GM21447 (cell line): ENCODE data around the gene KIRREL2.

Experiments
- ATAC-seq: cut with Tn5 transposase; IDR thresholded peaks from one replicate; pipeline ENCODE4 v1.9.1; 2021; ENCODE audit not compliant: unreplicated experiment

KIRREL2 gene

GRCh38 chr19:35844482-35845214, 12.1 kb upstream of the KIRREL2 start:
- ATAC-seq: no peak

DNA sequence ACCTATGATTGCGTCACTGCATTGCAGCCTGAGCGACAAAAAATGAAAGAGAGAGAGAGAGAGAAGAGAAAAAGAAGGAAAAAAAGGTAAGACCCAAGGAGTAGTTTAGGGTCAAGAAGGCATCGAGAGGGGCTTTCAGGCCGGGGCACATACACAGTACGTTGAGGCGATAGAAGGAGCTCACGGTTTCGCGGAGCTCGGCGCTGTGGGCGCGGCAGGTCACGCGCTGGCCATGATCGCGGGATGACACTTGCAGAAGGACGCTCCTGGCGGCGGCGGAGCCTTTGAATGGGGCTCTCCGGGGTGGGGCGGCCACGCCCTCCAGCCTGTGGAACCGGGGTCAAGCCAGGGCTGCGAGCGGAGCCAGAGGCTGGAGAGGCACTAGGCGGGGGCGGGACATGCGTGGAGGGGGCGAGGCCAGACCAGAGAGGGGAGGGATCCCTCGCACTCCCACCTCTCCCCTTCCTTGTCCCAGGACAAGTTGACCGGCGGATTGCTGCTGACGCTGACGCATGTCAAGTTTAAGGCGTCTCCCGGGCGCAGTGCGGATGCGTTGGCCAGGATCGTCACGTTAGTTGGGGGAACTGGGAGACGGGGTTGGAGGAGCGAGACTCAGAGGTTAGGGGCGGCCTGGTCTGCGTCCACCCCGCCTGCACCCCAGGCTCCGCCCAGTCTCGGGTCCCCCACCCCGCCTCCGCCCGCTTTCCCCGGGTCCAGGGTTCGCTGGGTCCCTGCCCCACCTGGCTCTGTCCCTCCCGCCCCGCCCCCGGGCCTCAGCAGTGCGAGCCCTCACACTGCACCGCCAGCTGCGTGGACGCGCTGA, 11.3 kb upstream of the KIRREL2 start:
- no peak for ATAC-seq

DNA sequence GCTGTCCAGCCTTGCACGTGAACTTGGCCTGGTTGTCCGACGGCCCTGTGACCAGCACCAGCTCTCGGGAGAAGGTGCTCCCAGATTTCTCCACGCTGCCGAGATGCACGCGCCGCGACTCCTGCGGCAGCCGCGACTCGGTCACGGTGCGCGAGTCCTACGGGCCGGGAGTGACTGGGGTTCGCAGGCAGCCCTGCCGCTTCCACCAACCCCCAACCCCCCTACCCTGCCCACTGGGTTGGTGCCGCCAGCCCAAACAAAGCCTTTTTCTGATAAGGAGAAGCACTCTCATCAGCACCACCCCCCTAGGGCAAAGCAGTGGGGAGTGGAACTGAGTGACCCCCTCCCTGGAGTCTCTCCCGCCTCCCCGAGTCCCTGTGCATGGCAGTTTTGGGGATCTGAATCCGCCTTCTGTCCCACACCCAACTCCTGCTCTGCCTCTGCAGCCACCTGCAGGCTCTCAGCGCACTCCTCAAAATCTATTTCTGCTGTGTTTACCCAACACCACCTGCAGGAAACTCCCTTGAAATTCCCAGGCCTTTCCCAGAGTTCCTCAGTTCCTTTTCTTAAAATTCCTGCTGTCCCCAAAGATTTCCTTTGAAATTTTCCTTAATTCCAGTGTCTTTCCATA, 10.6 kb upstream of the KIRREL2 start:
- no peak for ATAC-seq

DNA sequence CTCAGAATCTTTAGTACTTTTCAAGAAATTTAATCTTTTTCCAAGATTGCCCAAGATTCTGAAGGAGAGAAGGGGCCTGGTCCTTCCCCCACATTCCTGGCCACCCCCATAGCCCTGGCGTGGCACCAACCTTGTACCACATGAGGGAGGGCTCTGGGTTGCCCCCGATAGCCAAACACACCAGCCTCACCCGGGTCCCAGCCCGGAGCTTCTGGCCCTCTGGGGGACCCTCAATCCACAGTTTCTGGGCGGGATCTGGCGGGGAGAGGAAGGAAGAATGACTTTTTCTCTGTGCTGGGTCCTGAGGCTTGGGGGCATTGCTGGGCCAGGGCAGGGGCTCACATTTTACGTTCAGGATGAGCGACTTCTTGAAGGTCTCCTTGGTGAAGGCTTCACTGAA, 8.8 kb upstream of the KIRREL2 start:
- no peak for ATAC-seq

DNA sequence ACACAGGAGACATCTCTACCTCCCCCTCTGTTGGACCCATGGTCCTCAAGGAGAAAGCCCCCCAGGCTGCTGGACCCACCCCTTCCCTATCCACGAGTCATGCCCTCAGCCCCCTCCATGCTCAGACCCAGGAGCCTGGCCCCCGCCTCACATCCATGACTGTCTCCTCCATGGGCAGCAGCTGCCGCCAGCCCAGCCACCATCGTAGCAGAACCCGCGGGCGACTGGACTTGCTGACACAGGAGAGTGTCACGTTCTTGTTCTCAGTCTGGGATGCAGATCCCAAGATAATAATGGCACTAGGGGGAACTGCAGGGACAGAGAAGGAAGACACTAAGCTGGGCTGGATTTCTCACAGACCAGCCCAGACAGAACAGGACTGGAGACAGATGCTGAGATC, 8.2 kb upstream of the KIRREL2 start:
- ATAC-seq: no peak

DNA sequence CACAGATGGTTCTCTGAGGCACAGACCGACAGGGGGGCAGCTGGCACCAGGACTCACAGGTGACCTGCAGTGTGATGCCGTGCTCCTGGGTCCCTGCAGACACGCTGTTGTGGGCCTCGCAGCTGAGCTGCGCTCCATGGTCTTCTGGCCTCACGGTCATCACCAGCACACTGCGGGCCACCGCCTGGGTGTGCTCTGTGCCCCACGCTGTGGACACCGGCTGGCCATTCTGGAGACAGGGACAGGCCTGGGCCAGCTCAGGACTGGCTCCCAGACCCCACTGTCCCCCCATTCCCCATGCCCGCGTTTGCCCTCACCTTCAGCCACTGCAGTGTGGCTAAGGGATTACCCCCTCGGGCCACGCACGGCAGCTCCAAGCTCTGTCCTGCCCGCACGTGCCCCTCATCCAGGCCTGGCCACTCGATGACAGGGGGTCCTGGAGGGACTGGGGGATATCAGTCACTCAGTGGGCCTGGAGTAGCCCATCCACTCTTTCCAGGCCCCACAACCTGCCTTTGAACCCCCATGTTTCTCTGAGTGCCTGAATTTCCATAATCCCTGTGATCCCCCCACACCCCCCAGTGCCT, 7.7 kb upstream of the KIRREL2 start:
- no peak for ATAC-seq

DNA sequence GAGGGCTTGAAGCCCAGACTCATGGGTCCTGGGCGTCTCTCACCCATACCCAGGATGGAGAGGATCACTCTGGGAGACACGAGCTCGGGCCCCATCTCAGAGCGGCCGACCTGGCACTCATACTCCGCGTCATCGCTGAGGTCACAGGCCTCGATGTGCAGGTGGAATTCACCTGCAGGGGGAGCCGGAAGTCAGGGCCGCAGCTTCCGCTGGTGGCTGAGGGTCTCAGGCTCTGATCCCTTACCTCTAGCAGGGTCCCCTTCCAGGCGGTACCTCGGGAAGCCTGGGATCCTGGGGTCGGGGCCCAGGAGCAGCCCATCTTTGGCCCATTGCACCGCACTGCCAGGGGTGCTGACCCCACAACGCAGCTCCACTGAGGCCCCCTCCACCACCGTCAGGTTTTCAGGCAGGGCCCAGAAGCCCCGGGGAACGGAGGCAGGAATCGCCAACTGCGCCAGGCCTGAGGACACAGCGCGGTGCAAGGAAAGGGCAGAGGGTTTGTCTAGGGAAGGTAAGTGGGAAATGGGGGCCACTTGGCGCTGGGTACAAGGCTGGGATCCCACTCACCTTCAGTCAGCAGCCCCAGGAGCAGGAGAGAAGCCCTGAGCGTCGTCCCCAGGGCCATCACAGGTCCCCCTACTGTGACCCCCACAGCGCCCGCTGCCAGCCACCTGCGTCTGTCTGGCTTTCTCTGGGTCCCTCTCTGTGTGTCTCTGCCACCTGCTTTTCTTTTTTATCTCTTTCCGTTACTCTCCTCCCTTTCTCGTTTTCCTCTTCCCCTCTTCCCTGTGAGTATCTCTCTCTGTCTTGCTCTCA, 5.3 kb upstream of the KIRREL2 start:
- no peak for ATAC-seq

- no peak for ATAC-seq
Observed at GRCh38 chr19:35852029-35852780, 4.5 kb upstream of the KIRREL2 start, which contains the start of gene NPHS1. Gene NPHS1 (minus strand): TSS chr19:35852504. CDS start chr19:35851837, 667 bp downstream.

DNA sequence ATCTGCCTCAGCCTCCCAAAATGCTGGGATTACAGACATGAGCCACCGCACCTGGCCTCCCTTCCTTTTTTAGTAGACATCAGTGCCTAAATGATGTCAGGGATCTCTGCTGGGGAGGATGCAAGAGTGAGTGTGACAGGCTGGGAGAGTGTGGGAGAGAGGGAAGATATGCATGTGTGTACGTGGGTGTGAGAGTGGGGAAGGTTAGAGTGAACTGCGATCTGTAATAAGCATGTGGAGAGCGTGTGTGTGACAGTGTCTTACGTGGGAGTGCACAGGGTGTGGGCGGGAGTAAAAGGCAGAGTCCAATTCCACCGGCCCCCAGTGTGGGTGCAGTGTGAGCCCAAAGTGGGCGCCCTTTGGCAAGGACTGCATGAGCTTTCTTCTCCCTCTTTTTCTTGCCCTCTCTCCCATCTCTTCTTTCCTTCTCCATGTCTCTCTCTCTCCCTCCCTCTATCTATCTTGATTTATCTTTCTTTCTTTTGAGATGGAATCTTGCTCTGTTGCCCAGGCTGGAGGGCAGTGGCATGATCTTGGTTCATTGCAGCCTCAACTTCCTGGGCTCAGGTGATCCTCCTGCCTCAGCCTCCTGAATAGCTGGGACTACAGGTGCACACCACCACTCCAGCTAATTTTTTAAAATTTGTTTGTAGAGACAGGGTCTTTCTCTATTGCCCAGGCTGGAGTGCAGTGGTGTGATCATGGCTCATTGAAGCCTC, 3.5 kb upstream of the KIRREL2 start:
- ATAC-seq: no peak

DNA sequence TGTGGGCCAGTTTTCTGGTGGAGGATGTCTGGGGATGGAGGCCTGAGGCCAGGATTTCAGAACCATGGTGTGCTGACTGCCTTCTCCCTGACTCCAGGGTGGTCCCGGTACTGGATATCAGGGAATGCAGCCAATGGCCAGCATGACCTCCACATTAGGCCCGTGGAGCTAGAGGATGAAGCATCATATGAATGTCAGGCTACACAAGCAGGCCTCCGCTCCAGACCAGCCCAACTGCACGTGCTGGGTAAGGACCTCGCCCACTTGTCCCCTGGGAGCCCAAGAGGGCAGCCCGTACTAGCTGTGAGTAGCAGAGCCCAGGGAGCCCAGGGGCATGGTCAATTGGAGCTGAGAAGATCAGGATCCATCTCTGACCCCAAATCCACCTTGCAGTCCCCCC, 1.6 kb downstream of the KIRREL2 start:
- ATAC-seq: no peak

GRCh38 chr19:35859414-35859813, 2.7 kb downstream of the KIRREL2 start:
- ATAC-seq: no peak

GRCh38 chr19:35860436-35860817, 3.7 kb downstream of the KIRREL2 start:
- ATAC-seq: no peak

GRCh38 chr19:35860818-35861639, 4.3 kb downstream of the KIRREL2 start:
- no peak for ATAC-seq

GRCh38 chr19:35861640-35862160, 5.0 kb downstream of the KIRREL2 start:
- ATAC-seq: no peak

DNA sequence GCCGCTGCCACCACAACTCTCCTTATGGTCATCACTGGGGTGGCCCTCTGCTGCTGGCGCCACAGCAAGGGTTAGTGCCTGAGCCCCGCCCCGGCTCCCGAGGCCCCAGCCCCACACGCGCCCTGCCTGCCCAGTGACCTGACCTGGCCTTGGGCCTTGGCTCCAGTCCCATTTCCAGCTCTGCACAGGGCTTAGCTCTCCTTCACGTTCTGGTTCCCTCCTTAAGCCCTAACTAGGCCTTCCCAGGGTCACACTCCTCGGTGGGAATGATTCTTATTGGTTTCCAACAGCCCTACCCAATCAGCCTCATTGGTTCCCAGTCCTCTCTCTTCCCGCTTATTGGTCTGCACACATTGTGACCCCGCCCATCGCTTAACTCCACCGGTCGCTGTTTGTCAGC, 5.8 kb downstream of the KIRREL2 start:
- no peak for ATAC-seq

- ATAC-seq: no peak
Observed at GRCh38 chr19:35863018-35863417, 6.3 kb downstream of the KIRREL2 start.

DNA sequence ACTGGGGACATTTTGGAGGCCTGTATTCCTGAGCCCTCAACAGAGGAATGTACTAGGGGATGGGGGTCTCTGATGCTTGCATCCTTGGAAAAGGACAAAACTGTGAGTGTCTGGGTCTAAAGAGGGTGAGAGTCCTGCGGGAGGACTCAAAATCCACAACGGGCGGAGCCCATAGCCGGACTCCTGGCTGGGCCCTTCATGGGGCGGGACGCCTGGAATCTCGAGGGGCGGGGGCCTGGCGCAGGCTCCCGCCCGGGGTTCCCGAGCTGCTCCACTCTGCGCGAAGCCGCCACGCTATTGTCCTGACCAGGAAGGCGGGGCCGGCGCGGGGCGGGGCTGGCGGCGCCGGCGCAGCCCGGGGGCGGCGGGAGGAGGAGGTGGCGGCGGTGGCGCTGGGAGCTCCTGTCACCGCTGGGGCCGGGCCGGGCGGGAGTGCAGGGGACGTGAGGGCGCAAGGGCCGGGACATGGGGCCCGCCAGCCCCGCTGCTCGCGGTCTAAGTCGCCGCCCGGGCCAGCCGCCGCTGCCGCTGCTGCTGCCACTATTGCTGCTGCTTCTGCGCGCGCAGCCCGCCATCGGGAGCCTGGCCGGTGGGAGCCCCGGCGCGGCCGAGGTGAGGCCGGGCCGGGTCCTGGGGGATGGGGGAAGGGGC, 11.6 kb downstream of the KIRREL2 start, which contains the start of gene APLP1:
Gene APLP1, plus strand, starts transcription at position 403 of the 651 bp plus-strand sequence. Its CDS starts 63 bp downstream, at position 466.
- no peak for ATAC-seq
